Right lobe of liver (tissue), 4 donors: ENCODE measurements around the gene UNC93B1.

Experiments used
- CTCF ChIP-seq, 4 donors: fragments of 200-600 bp in 3 of 4; fragments of 450-650 bp in 1 of 4; IDR thresholded peaks; one replicate each; pipeline versions ENCODE4 v1.5.1 to v1.8.0; 2016 to 2022; ENCODE audit warnings: antibody characterized with exemption in 4 of 4, mild to moderate bottlenecking in 2 of 4
- POLR2A ChIP-seq: fragments of 450-650 bp; IDR thresholded peaks from one replicate; pipeline ENCODE4 v1.6.1; 2017; ENCODE audit warnings: antibody characterized with exemption, mild to moderate bottlenecking
- donor health status: DM: no; HTN: no; CAD: no.
- donor health status: DM: no; HTN: no; CAD: no.
- donor health status: DM: no; HTN: yes; CAD: no.

- TF ChIP-seq POLR2A (no peak), CTCF (IDR thresholded peaks at IDR 0.05) (no peak)
Measured at GRCh38 chr11:68025047-68025446, 21.1 kb upstream of the UNC93B1 start.
